Left renal pelvis (tissue), 4 donors: ENCODE data around the gene DEDD2. TPM values are rescaled to one million over a fixed set of nuclear protein-coding genes. Genes with fewer than 3 reads are reported as not detected.

ENCODE experiments used
- DNase-seq, 4 donors: peaks; one replicate each; pipeline ENCODE4 v3.0.0-alpha.2; 2013; ENCODE audit warnings: low read depth in 4 of 4, low spot score in 3 of 4
- polyA plus RNA-seq, 4 donors: library from polyadenylated mRNA; unstranded; fragments of 120-200 nt; gene quantifications; one replicate each; pipeline ENCODE4 v1.2.1, GENCODE V29; 2013; ENCODE audit not compliant: insufficient read length in 4 of 4

DEDD2 gene
- polyA plus RNA-seq, 4 donors, result 15.9 to 33.8 (median 23.1) TPM

- DNase-seq, result no peak
Observed at GRCh38 chr19:42201489-42202289, 15.8 kb downstream of the DEDD2 start.

- no peak for DNase-seq
Observed at GRCh38 chr19:42200116-42200715, 17.3 kb downstream of the DEDD2 start.

- DNase-seq, result no peak
Observed at GRCh38 chr19:42199440-42200115, 17.9 kb downstream of the DEDD2 start.

GRCh38 chr19:42198676-42199439 lies 18.6 kb downstream of the DEDD2 start:
- no peak for DNase-seq

GRCh38 chr19:42197375-42197817 lies 20.1 kb downstream of the DEDD2 start:
- DNase-seq, result no peak

- DNase-seq, result no peak
Observed at GRCh38 chr19:42196011-42197001, 21.2 kb downstream of the DEDD2 start.

GRCh38 chr19:42193706-42194105 lies 23.8 kb downstream of the DEDD2 start:
- no peak for DNase-seq

GRCh38 chr19:42193294-42193693 lies 24.2 kb downstream of the DEDD2 start:
- no peak for DNase-seq

GRCh38 chr19:42191855-42192254 lies 25.6 kb downstream of the DEDD2 start:
- DNase-seq, result no peak

- DNase-seq, result no peak
Observed at GRCh38 chr19:42191330-42191729, 26.1 kb downstream of the DEDD2 start.

GRCh38 chr19:42189133-42189532 lies 28.3 kb downstream of the DEDD2 start:
- no peak for DNase-seq

- no peak for DNase-seq
Observed at GRCh38 chr19:42188665-42189064, 28.8 kb downstream of the DEDD2 start.

GRCh38 chr19:42185277-42185676 lies 32.2 kb downstream of the DEDD2 start:
- DNase-seq, result no peak

GRCh38 chr19:42184401-42184861 lies 33.0 kb downstream of the DEDD2 start:
- peak in 1 of 4 donors; percentile 42 for DNase-seq

- no peak for DNase-seq
Observed at GRCh38 chr19:42178791-42179674, 38.4 kb downstream of the DEDD2 start.

- DNase-seq, result no peak
Observed at GRCh38 chr19:42177686-42178019, 39.8 kb downstream of the DEDD2 start.

- DNase-seq, result peak in 3 of 4 donors; percentile 25 to 47 (median 37)
Observed at GRCh38 chr19:42176990-42177685, 40.3 kb downstream of the DEDD2 start.

- DNase-seq, result no peak
Observed at GRCh38 chr19:42176649-42176989, 40.9 kb downstream of the DEDD2 start.
